Measurements from ENCODE around the gene GNLY.

Gene GNLY

GRCh38 chr2:85729825-85730510 lies 35.8 kb downstream of the GNLY start:
- no peak for DNase-seq

- no peak for DNase-seq
These were observed 36.6 kb downstream of the GNLY start for GRCh38 chr2:85730686-85731230.

- DNase-seq = no peak
These were observed 37.4 kb downstream of the GNLY start for GRCh38 chr2:85731606-85732005.

- no peak for DNase-seq
These were observed 38.4 kb downstream of the GNLY start for GRCh38 chr2:85732467-85733120.

GRCh38 chr2:85733121-85733960 lies 39.2 kb downstream of the GNLY start:
- no peak for DNase-seq

GRCh38 chr2:85734015-85734414 lies 39.9 kb downstream of the GNLY start:
- no peak for DNase-seq

- no peak for DNase-seq
These were observed 40.9 kb downstream of the GNLY start for GRCh38 chr2:85734942-85735608.

- no peak for DNase-seq
These were observed 41.5 kb downstream of the GNLY start for GRCh38 chr2:85735691-85736090.

- no peak for DNase-seq
These were observed 42.5 kb downstream of the GNLY start for GRCh38 chr2:85736456-85737355.

GRCh38 chr2:85737481-85737880 lies 43.3 kb downstream of the GNLY start:
- no peak for DNase-seq

- no peak for DNase-seq
These were observed 43.8 kb downstream of the GNLY start for GRCh38 chr2:85737961-85738360.

GRCh38 chr2:85740193-85740592 lies 46.0 kb downstream of the GNLY start:
- DNase-seq = no peak

GRCh38 chr2:85741211-85741832 lies 47.2 kb downstream of the GNLY start:
- no peak for DNase-seq

GRCh38 chr2:85741833-85742455 lies 47.8 kb downstream of the GNLY start:
- DNase-seq = no peak

GRCh38 chr2:85743304-85743978 lies 49.3 kb downstream of the GNLY start:
- DNase-seq = no peak

GRCh38 chr2:85744055-85744454 lies 49.9 kb downstream of the GNLY start:
- no peak for DNase-seq

GRCh38 chr2:85744741-85745601 lies 50.8 kb downstream of the GNLY start:
- DNase-seq = no peak

GRCh38 chr2:85745619-85746018 lies 51.5 kb downstream of the GNLY start:
- no peak for DNase-seq

- no peak for DNase-seq
These were observed 52.3 kb downstream of the GNLY start for GRCh38 chr2:85746321-85747004.
